ENCODE results near the gene NMT1.

The NMT1 gene

DNA sequence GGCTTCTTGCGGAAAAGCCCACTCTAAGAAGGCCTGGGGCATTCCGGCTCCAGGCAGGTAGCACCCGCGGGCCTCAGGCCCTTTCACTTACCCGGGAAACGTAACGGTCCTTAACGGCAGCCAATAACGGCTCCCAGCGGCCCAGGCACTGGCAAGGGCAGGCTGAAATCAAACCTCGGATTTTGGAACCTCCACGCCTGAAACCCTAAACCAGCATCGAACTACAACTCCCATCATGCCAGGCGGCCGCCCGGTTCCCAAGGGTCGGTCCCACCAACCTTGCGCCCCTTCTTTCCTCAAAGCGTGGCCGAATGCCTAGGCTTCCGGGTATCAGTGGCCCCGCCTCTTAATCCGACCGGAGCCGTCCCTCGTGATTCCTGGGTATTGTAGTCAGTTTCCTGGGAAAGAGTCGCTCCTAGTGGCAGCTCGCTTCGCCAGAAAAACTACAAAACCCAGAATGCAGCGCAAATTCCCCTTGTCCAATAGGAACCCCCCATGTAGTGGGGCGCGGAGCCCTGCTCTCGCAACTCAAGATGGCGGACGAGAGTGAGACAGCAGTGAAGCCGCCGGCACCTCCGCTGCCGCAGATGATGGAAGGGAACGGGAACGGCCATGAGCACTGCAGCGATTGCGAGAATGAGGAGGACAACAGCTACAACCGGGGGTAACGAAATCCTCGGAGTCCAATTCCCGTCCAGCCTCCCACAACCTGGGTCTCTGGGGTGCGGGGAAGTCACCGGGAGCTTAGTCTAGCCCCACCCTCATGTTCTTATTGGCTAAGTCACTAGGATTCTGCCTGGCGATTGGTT is at the start of gene NMT1:
Gene NMT1 (plus strand): TSS at position 521 of the 809 bp plus-strand sequence. CDS start 13 bp downstream, at position 534.
- DNase-seq (ENCODE audit: low read depth in 2 of 2) = peak; percentile 92 to 96

DNA sequence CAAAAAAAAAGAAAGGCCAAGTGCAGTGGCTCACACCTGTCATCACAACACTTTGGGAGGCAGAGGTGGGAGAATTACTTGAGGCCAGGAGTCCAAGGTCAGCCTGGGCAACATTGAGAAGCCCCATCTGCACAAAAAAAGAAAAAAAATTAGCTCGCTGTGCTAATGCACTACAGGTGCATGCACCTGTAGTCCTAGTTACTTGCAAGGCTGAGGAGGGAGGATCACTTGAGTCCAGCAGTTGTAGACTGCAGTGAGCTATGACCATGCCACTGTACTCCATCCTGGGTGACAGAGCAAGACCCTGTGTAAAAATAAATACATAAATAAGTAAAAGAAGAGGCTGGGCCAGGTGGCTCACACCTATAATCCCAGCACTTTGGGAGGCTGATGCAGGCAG is 49.4 kb upstream of the NMT1 start:
- no peak for DNase-seq (ENCODE audit: low read depth in 2 of 2)

DNA sequence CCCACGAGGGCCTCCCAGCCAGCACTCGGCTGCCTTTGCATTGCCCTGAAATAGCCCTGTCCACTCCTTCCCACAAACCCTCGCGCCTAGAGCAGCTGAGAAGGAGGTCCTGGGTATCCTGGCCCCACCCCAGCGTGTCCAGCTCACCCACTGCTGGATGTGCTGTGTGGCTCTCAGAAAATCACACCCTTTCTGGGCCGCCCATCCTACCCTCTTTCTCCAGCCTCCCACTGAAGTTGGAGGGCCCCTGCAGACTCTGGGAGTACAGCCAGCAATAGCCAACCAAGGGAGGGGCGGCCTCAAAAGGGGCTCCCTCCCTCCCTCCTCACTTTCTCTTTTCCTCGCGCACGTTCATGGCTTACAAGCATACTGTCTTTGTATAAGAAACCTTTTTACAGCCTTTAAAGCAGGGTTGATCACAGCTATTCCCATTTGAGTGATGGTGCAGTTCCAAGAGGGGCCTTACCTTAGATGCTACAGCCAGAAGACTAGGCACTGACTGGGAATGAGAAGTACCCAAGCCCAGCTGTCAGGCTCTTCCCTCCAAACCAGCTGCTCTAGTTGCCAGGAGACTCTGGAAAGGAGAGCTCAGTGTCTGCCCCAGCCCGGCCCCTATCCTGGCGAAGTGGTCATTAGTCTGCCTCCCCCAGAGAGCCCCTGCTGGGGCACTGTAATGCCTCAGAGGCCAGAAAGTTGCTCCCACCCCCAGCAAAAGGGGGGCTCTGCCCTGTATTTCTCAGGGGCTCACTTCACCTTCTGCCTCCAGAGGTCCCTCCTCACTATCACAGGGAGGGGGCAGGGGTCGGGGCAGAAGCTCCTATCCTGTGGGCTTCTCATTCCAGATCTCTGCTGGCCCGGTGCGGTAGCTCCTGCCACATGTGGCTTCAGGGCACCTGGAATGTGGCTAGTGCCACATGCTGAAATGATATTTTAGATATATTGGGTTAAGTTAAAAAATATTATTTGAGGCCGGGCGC is 47.8 kb upstream of the NMT1 start:
- no peak for DNase-seq (ENCODE audit: low read depth in 2 of 2)

DNA sequence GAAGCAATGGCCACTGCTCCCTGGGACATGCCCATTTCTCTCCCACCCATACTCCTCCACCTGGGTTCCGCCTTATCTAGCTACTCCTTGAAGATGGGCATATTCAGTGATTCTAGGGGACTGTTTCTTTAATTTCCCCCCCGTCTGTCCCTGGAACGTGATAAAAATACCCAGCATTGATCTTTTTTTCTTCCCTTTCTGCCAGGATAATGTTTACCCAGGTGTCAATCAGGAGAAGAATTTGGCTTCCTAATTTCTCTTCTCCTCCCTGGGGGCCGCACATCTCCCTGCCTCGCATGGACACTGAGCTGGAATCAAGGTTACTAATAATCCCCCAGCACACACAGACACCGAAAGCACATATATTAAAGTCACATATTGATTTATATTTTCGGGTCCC is 44.9 kb upstream of the NMT1 start:
- no peak for DNase-seq (ENCODE audit: low read depth in 2 of 2)

GRCh38 chr17:45016823-45017222 is 44.3 kb upstream of the NMT1 start:
- DNase-seq (ENCODE audit: low read depth in 2 of 2) = no peak

DNA sequence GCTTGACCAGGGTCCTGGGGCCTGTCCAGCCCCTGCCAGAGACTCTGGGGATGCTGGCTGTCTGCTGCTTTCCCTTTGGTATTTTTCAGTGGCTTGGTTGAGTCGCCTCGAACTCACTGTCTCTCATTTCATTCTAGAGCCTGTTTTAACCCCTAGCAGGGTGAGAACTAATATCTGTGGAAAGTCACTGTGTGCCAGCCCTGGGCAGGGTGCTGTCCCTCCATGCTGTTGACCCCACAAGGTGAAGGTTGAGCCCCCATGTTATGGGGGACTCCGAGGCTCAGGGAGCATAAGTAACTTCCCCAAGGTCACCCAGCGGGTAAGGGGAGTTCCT is 42.6 kb upstream of the NMT1 start:
- no peak for DNase-seq (ENCODE audit: low read depth in 2 of 2)

DNA sequence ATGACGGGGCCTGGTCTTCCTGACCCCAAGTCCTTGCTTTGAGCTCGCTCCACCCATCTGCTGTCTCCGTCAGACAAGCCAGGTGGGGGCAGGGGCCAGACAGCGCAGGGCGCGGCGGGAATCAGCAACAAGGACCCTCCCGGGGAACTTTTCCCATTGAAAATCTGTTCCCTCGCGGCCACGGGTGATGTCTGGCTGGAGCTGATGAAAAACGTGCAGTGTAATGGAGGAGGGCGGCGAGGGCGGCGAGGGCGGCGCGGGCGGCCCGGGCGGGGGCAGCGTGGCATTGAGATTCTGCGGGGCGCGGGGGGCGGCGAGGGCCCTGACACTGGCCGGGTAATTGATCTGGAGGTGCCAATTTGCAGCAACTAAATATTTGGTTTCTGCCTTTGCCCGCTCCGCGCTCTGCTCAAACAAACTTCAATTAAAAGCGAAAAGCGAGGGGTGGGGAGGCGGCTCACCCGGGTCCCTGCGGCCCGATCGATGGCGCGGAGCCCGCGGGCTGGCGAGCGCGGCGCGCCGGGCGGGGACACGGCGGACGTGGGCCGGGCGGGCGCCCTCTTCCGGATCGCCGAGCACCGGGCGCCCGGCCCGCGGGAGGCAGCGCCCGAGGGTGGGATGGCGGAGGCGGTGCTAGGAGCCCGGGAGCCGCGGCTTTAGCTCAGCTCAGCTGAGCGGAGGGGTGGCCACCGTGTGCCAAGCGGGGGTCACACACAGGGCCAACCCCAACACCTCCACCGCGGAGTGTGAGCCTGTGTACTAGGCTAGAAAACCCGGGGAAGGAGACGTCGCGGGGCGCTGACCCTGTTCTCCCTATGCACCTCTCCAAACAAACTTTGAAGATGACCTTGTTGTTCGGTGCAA is 42.0 kb upstream of the NMT1 start:
- peak; percentile 25 to 32 for DNase-seq (ENCODE audit: low read depth in 2 of 2)

DNA sequence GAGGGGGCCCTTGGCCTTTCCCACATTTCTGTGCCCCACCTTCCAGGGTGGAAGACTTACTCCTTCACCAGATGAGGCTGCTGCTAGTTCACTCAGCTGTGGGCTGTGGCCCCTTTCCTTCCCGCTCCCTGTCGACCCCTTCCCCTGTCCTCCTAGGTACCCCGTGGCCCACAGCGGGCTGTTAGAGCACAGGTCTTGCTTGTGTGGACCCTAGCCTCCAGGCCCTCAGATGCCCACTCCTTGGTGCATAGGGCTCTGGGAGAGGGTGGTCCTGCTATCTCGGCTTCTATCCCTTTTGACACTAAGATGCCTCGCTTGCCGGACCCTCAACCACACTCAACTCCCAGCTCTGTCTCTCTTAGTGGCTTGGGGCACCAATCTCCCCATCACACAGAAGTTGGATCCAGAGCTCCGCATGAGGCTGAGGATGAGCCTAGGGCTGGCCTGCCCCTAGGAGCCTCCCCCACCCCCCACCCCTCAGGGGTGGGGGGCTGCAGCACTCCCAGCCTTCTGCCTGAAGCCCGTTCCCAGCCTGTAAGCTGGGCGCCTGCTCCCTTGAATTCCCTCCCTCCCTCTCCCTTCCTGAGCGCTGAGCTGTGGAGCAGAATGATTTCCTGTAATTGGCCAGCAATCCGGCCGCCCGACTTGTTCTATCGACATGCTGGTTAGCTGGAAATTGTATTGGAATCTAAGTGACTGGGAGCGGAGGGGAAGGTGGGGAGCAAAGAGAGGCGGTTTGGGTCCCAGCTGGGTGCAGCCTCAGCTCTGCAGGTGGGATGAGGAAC is 40.6 kb upstream of the NMT1 start:
- DNase-seq (ENCODE audit: low read depth in 2 of 2) = no peak

GRCh38 chr17:45021607-45022287 is 39.4 kb upstream of the NMT1 start:
- DNase-seq (ENCODE audit: low read depth in 2 of 2) = peak; percentile 38 to 42

DNA sequence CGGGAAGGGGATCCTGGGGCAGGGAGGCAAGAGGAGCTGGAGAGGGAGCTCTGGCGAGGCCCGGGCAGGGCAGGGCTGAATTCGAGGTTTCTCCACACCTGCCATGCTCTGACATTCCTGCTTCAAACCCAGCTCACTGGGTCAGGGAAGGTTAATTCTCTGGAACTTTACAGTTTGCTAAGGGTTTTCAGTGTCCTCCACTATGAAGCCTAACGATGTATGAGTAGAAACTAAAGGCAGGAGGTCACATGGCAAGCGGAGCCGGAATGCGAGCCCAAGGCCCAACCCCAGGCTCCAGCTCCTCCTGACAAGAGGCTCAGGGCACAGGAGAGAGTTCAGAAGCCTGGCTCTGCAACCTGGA is 38.8 kb upstream of the NMT1 start:
- DNase-seq (ENCODE audit: low read depth in 2 of 2) = no peak

DNA sequence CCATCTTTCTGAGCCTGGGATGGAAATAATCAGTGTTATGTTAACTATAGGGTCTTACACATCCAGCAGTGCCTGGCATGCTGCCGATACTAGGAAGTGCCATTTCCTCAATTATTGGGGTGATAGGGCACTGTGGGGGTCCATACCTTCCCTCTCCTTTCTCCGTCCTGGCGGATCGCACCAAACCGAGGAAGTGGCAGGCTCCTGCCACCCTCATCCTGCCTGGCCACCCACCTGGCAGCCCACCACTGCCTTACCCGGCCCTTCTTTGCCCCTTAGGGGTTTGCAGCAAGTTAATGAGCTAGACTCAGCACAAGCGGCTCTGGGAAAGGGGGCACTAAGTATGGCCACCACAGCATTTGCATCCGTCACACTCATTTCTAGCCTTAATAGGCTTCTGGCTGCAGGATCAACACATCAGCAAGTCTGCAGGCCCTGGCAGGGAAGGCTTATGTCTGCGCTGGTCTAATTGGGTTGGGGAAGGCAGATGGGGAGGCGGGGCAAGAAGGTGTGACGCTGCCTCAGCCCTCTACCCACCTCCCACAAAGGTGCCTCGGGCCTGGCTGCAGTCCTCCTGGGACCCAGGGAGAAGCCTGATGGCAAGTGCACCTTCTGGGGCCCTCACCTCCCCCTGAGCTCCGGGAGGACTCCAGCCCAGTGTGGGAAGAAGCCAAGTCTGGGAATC is 38.3 kb upstream of the NMT1 start:
- DNase-seq (ENCODE audit: low read depth in 2 of 2) = no peak

DNA sequence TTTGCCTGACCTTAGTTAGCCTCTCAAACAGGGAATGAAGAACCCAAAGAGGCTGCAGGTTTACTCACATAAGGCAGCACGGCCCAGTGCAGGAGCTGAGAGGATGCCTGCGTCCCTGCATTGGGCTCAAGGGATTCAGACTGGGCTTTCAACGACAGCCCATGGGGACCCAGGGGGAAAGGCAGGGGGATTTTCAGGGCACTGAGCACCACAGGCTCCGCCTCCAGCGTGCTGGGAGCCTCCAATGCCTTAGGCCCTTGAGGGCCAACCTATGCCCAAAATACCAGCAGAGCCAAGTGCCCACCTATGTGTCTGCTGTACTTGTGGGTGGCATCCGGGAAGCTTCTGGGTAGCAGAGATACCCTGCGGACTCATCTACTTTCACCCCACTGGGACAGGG is 32.0 kb upstream of the NMT1 start:
- no peak for DNase-seq (ENCODE audit: low read depth in 2 of 2)

DNA sequence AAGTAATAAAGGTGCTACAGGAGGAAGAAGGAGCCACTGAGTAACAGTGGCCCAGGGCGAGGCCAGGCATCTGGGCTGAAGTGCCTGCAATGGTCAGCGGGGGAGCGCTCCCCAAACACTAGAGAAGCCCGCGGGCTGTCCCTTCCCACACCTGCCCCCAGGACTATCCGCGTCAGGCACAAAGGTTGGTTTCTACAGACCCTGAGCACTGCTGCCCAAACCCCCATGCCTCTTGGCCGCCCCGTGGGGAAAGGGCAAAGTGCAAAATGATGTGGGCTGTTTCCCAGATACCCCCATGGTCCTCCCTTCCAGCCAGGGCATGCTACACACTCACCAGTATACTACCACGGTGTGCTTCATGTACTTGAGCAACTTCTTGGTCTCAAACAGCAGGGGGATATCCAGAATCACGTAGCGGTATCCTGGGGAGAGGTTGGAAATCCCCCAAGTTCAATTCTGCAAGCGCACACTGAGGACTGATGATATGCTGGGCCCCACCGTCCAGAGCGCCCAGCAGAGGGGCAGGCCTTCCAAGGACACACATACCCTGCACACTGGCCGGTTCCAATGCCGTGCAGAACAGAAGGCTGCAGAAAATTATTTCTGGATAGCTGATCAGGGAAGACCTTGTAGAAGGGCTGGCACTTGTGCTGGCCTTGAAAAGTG is 31.2 kb upstream of the NMT1 start:
- no peak for DNase-seq (ENCODE audit: low read depth in 2 of 2)

DNA sequence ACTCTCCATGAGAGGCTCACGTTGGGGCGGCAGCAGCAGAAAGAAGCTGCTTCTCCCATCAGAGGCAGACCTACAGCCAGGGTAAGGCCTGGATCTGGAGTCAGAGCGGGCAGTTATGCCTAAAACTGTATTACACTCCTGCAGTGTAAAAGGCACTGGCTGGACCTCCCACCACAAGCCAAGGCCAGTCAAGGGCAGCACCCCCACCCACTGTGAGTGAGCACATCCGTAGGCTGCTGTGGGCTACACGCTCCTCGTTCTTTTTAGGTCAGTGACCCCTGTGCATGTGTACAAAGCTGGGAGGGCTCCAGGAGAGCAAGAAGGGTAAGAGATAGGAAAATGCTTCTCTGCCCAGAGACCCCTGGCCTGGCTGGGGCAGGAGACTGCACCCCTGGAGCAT is 30.4 kb upstream of the NMT1 start:
- no peak for DNase-seq (ENCODE audit: low read depth in 2 of 2)

GRCh38 chr17:45031231-45032173 is 29.6 kb upstream of the NMT1 start:
- DNase-seq (ENCODE audit: low read depth in 2 of 2) = no peak

GRCh38 chr17:45032174-45032541 is 29.0 kb upstream of the NMT1 start:
- no peak for DNase-seq (ENCODE audit: low read depth in 2 of 2)

GRCh38 chr17:45034599-45034998 is 26.5 kb upstream of the NMT1 start:
- no peak for DNase-seq (ENCODE audit: low read depth in 2 of 2)

- DNase-seq (ENCODE audit: low read depth in 2 of 2) = no peak
Measured at GRCh38 chr17:45035848-45036247, 25.3 kb upstream of the NMT1 start.
